GM23338 (cell line): ENCODE data around the gene EEPD1. TPM values are rescaled to one million over a fixed set of nuclear protein-coding genes. Genes with fewer than 3 reads are reported as not detected.

Experiments used
- ATAC-seq: fragments of 200-7000 bp; cut with Tn5 transposase; 3 replicates; pipeline ENCODE4 v1.9.1; 2020
- DNase-seq: peaks from one replicate; pipeline ENCODE4 v3.0.0-alpha.2; 2015; ENCODE audit warnings: low spot score
- H2AFZ ChIP-seq: fragments of 200-600 bp; sonication (generic); 2 replicates; pipeline ENCODE4 v1.8.0; 2016; ENCODE audit warnings: antibody characterized with exemption, mild to moderate bottlenecking, moderate library complexity
- H3F3A ChIP-seq: fragments of 200-600 bp; sonication (generic); replicated peaks from 2 replicates; pipeline ENCODE4 v1.8.0; 2017; ENCODE audit warnings: antibody characterized with exemption, mixed run types, low read depth
- H3K27ac ChIP-seq: fragments of 200-600 bp; sonication (generic); 2 replicates; pipeline ENCODE4 v1.6.1; 2016; ENCODE audit warnings: low read depth
- H3K27me3 ChIP-seq: fragments of 200-600 bp; sonication (generic); 2 replicates; pipeline ENCODE4 v1.8.0; 2016; ENCODE audit warnings: mild to moderate bottlenecking, mixed run types, moderate library complexity; ENCODE audit not compliant: insufficient read depth
- H3K36me3 ChIP-seq: fragments of 200-600 bp; sonication (generic); 2 replicates; pipeline ENCODE4 v1.8.0; 2016; ENCODE audit warnings: mild to moderate bottlenecking; ENCODE audit not compliant: insufficient read depth
- H3K4me1 ChIP-seq: fragments of 200-600 bp; sonication (generic); 2 replicates; pipeline ENCODE4 v1.8.0; 2016; ENCODE audit warnings: mild to moderate bottlenecking, moderate library complexity; ENCODE audit not compliant: insufficient read depth
- H3K4me2 ChIP-seq: fragments of 200-600 bp; sonication (generic); 2 replicates; pipeline ENCODE4 v1.7.1; 2017; ENCODE audit warnings: mixed run types
- H3K4me3 ChIP-seq: fragments of 200-600 bp; sonication (generic); 2 replicates; pipeline ENCODE4 v1.6.1; 2016; ENCODE audit warnings: mixed run types
- H3K79me2 ChIP-seq: fragments of 200-600 bp; sonication (generic); replicated peaks from 2 replicates; pipeline ENCODE4 v1.8.0; 2017; ENCODE audit warnings: mild to moderate bottlenecking; ENCODE audit not compliant: insufficient read depth
- H3K9me2 ChIP-seq: fragments of 200-600 bp; sonication (generic); 2 replicates; pipeline ENCODE4 v1.8.0; 2017; ENCODE audit not compliant: insufficient read depth
- H4K20me1 ChIP-seq: fragments of 200-600 bp; sonication (generic); replicated peaks from 2 replicates; pipeline ENCODE4 v1.8.0; 2017; ENCODE audit warnings: mild to moderate bottlenecking; ENCODE audit not compliant: insufficient read depth
- H3K27ac Mint-ChIP-seq: 2 replicates; pipeline ENCODE4 v1.8.0; 2020; ENCODE audit warnings: inconsistent platforms, mild to moderate bottlenecking, moderate library complexity, mixed read lengths
- H3K27me3 Mint-ChIP-seq: 3 replicates; pipeline ENCODE4 v1.8.0; 2022; ENCODE audit warnings: low read depth, mild to moderate bottlenecking, moderate library complexity, mixed read lengths, inconsistent platforms; ENCODE audit not compliant: insufficient read depth, poor library complexity
- H3K36me3 Mint-ChIP-seq: 3 replicates; pipeline ENCODE4 v1.8.0; 2021; ENCODE audit warnings: low read depth, mild to moderate bottlenecking, inconsistent platforms, moderate library complexity, mixed read lengths
- H3K4me1 Mint-ChIP-seq: 3 replicates; pipeline ENCODE4 v1.8.0; 2020; ENCODE audit warnings: mild to moderate bottlenecking, inconsistent platforms, mixed read lengths
- H3K4me3 Mint-ChIP-seq: 3 replicates; pipeline ENCODE4 v1.8.0; 2021; ENCODE audit warnings: moderate library complexity, mild to moderate bottlenecking, inconsistent platforms, mixed read lengths
- H3K9me3 Mint-ChIP-seq: 3 replicates; pipeline ENCODE4 v1.8.0; 2020; ENCODE audit warnings: moderate library complexity, mild to moderate bottlenecking, inconsistent platforms, mixed read lengths
- CREB1 ChIP-seq: fragments of 250-450 bp; sonication (Bioruptor Pico); IDR thresholded peaks from 2 replicates; pipeline ENCODE4 v1.5.0; 2020; ENCODE audit warnings: low read depth, mild to moderate bottlenecking, moderate library complexity
- EZH2 ChIP-seq: fragments of 200-600 bp; sonication (generic); IDR thresholded peaks from one replicate; pipeline ENCODE4 v1.8.0; 2017; ENCODE audit warnings: antibody characterized with exemption, mild to moderate bottlenecking, low read depth; ENCODE audit not compliant: unreplicated experiment
- EZH2phosphoT487 ChIP-seq: fragments of 200-600 bp; sonication (generic); IDR thresholded peaks from one replicate; pipeline ENCODE4 v1.8.1; 2018; ENCODE audit warnings: antibody characterized with exemption; ENCODE audit not compliant: unreplicated experiment
- JUNB ChIP-seq: IDR thresholded peaks from one replicate; pipeline ENCODE4 v1.6.1; 2016; ENCODE audit warnings: antibody characterized with exemption; ENCODE audit not compliant: unreplicated experiment
- NANOG ChIP-seq: IDR thresholded peaks from 2 replicates; pipeline ENCODE4 v1.6.1; 2016; ENCODE audit warnings: antibody characterized with exemption, borderline replicate concordance
- POLR2AphosphoS5 ChIP-seq: IDR thresholded peaks from 2 replicates; pipeline ENCODE4 v1.6.1; 2016; ENCODE audit warnings: antibody characterized with exemption, low read depth
- STAT1 ChIP-seq: IDR thresholded peaks from one replicate; pipeline ENCODE4 v1.6.1; 2016; ENCODE audit warnings: antibody characterized with exemption; ENCODE audit not compliant: unreplicated experiment
- ZNF114 ChIP-seq: fragments of 250-450 bp; sonication (Bioruptor Pico); IDR thresholded peaks from 2 replicates; pipeline ENCODE4 v1.5.0; 2020; ENCODE audit warnings: mild to moderate bottlenecking, moderate library complexity
- ZNF331 ChIP-seq: fragments of 250-450 bp; sonication (Bioruptor Pico); IDR thresholded peaks from 2 replicates; pipeline ENCODE4 v1.5.0; 2020; ENCODE audit warnings: low read depth, mild to moderate bottlenecking, moderate library complexity
- polyA plus RNA-seq: library from polyadenylated mRNA; unstranded; fragments of >200 nt; fragmentation: Nextera tagmentation; extraction: Ambion mirVana; gene quantifications from 2 replicates; pipeline ENCODE4 v1.2.1, GENCODE V29; 2016
- total RNA-seq: library from RNA; depleted of rRNA; stranded (reverse); fragments of >200 nt; shearing (Covaris generic); gene quantifications from 2 replicates; pipeline ENCODE4 v1.2.3, GENCODE V29; 2014
- TF ChIP-seq, protein P1 (sequence below), 2 experiments: fragments of 200-600 bp in 1 of 2; sonication (generic) in 1 of 2; conservative IDR thresholded peaks; 2 replicates each; pipeline versions ENCODE4 v1.5.1 to v1.6.1; 2016 to 2017; ENCODE audit warnings: antibody characterized with exemption in 2 of 2, low read depth in 2 of 2, mild to moderate bottlenecking in 2 of 2, moderate library complexity in 1 of 2
- TF ChIP-seq, protein P2 (sequence below): IDR thresholded peaks from 2 replicates; pipeline ENCODE4 v1.6.1; 2016; ENCODE audit warnings: antibody characterized with exemption
- TF ChIP-seq, protein P3 (sequence below): IDR thresholded peaks from one replicate; pipeline ENCODE4 v1.6.1; 2018; ENCODE audit warnings: antibody characterized with exemption; ENCODE audit not compliant: unreplicated experiment

The EEPD1 gene
- total and polyA plus RNA-seq, 2 experiments from 2014 or later: 4.1 to 17.1 TPM

DNA sequence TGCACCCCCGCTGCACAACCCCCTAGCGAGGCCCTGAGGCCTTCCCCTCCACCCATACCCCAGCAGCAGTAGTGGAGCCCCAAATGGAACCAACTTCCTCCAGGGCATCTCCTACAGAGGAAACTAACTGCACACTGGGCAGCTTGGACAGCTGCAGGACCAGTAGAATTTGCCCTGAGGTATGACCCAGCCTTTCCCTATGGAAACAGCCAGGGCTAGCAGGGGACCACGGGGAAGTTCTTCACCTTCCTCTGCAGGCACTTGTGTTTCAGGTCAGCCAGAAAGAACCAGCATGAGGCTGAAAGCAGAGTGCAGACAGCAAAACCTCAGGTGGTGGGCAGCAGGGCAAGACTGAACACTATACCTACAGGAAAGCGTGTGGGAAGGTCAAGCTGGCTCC, 5.7 kb upstream of the EEPD1 start:
- H3K36me3 Mint-ChIP-seq: peaks cover 5% of the 10 kb centered on the region; the same call in 1 of the 3 replicates
- Histone ChIP-seq H3K36me3 (no peaks in the 10 kb centered on the region), H3F3A (no peaks in the 10 kb centered on the region), H3K79me2 (no peaks in the 10 kb centered on the region), H3K4me1 (no peaks in the 10 kb centered on the region), H3K27me3 (no peaks in the 10 kb centered on the region), H4K20me1 (no peaks in the 10 kb centered on the region), H3K4me3 (no peak overlapping the region), H3K4me2 (no peak overlapping the region), H3K9me2 (0 out of 2 replicates have a peak, but pooled peaks cover 4% of the 10 kb centered on the region), H2AFZ (no peak overlapping the region), H3K27ac (no peak overlapping the region)
- H3K4me1 Mint-ChIP-seq: peaks cover 18% of the 10 kb centered on the region
- H3K9me3 Mint-ChIP-seq: peaks cover 8% of the 10 kb centered on the region; the same call in 2 of the 3 replicates
- no peak overlapping the region for H3K27ac Mint-ChIP-seq
- H3K27me3 Mint-ChIP-seq: peaks cover 3% of the 10 kb centered on the region
- TF ChIP-seq EZH2 (no peak), CREB1 (CRISPR knock-in tag) (no peak), EZH2phosphoT487 (no peak), POLR2AphosphoS5 (no peak), STAT1 (no peak)
- TF ChIP-seq, protein P1, sequence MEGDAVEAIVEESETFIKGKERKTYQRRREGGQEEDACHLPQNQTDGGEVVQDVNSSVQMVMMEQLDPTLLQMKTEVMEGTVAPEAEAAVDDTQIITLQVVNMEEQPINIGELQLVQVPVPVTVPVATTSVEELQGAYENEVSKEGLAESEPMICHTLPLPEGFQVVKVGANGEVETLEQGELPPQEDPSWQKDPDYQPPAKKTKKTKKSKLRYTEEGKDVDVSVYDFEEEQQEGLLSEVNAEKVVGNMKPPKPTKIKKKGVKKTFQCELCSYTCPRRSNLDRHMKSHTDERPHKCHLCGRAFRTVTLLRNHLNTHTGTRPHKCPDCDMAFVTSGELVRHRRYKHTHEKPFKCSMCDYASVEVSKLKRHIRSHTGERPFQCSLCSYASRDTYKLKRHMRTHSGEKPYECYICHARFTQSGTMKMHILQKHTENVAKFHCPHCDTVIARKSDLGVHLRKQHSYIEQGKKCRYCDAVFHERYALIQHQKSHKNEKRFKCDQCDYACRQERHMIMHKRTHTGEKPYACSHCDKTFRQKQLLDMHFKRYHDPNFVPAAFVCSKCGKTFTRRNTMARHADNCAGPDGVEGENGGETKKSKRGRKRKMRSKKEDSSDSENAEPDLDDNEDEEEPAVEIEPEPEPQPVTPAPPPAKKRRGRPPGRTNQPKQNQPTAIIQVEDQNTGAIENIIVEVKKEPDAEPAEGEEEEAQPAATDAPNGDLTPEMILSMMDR (conservative IDR thresholded peaks at IDR 0.05; ENCODE audit: low read depth in 2 of 2): no peak
- TF ChIP-seq, protein P2, sequence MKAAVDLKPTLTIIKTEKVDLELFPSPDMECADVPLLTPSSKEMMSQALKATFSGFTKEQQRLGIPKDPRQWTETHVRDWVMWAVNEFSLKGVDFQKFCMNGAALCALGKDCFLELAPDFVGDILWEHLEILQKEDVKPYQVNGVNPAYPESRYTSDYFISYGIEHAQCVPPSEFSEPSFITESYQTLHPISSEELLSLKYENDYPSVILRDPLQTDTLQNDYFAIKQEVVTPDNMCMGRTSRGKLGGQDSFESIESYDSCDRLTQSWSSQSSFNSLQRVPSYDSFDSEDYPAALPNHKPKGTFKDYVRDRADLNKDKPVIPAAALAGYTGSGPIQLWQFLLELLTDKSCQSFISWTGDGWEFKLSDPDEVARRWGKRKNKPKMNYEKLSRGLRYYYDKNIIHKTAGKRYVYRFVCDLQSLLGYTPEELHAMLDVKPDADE: no peak
- TF ChIP-seq, protein P3, sequence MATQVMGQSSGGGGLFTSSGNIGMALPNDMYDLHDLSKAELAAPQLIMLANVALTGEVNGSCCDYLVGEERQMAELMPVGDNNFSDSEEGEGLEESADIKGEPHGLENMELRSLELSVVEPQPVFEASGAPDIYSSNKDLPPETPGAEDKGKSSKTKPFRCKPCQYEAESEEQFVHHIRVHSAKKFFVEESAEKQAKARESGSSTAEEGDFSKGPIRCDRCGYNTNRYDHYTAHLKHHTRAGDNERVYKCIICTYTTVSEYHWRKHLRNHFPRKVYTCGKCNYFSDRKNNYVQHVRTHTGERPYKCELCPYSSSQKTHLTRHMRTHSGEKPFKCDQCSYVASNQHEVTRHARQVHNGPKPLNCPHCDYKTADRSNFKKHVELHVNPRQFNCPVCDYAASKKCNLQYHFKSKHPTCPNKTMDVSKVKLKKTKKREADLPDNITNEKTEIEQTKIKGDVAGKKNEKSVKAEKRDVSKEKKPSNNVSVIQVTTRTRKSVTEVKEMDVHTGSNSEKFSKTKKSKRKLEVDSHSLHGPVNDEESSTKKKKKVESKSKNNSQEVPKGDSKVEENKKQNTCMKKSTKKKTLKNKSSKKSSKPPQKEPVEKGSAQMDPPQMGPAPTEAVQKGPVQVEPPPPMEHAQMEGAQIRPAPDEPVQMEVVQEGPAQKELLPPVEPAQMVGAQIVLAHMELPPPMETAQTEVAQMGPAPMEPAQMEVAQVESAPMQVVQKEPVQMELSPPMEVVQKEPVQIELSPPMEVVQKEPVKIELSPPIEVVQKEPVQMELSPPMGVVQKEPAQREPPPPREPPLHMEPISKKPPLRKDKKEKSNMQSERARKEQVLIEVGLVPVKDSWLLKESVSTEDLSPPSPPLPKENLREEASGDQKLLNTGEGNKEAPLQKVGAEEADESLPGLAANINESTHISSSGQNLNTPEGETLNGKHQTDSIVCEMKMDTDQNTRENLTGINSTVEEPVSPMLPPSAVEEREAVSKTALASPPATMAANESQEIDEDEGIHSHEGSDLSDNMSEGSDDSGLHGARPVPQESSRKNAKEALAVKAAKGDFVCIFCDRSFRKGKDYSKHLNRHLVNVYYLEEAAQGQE: no peak
- H3K4me3 Mint-ChIP-seq: no peak overlapping the region
- ATAC-seq: no peak
- DNase-seq: no peak

DNA sequence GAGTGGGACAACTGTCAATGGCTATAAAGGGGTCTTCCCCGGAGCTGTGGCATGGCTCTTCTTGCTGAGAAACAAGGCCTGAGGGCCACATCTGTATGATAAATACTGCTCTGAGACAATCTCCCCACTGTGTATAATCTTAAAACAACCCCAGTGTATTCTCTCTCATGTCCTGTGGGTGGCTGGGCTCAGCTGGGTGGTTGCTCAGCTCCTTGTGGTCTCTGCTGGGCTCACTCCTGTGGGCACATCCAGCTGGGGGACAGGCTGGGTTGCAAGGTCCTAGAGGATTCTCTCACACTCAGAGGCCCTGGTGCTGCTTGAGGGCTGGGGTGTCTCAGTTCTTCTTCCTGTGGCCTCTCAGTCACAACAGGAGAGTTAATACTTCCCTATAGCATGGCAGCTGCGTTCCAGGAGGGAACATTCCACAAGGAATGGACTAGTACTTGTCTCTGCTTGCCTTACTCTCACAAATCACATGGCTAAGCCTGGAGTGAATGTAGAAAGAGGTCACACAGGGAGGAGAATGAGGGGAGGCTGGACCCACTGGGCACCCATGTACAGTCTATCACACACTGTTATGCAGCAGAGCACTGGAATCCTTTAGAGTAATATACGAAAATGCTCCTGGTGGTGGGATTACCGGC, 4.5 kb upstream of the EEPD1 start:
- peaks cover 8% of the 10 kb centered on the region; the same call in 2 of the 3 replicates for H3K9me3 Mint-ChIP-seq
- TF ChIP-seq CREB1 (CRISPR knock-in tag) (no peak), ZNF114 (CRISPR knock-in tag) (no peak), JUNB (no peak), ZNF331 (CRISPR knock-in tag) (peak; percentile 94), STAT1 (no peak), NANOG (no peak), EZH2phosphoT487 (no peak)
- TF ChIP-seq, protein P2: no peak
- TF ChIP-seq, protein P3: no peak
- Histone ChIP-seq H3F3A (no peaks in the 10 kb centered on the region), H3K27ac (no peak overlapping the region), H3K4me3 (no peak overlapping the region), H3K4me2 (no peak overlapping the region), H3K36me3 (no peaks in the 10 kb centered on the region), H4K20me1 (no peaks in the 10 kb centered on the region), H3K27me3 (no peaks in the 10 kb centered on the region), H3K9me2 (0 out of 2 replicates have a peak, but pooled peaks cover 4% of the 10 kb centered on the region), H3K4me1 (no peaks in the 10 kb centered on the region), H3K79me2 (no peaks in the 10 kb centered on the region), H2AFZ (no peak overlapping the region)
- peaks cover 18% of the 10 kb centered on the region for H3K4me1 Mint-ChIP-seq
- H3K36me3 Mint-ChIP-seq: peaks cover 5% of the 10 kb centered on the region; the same call in 1 of the 3 replicates
- H3K4me3 Mint-ChIP-seq: no peak overlapping the region
- H3K27me3 Mint-ChIP-seq: peaks cover 5% of the 10 kb centered on the region
- H3K27ac Mint-ChIP-seq: no peak overlapping the region
- DNase-seq (no peak), ATAC-seq (no peak)
